ENCODE measurements around the gene PCNX2.

DNA sequence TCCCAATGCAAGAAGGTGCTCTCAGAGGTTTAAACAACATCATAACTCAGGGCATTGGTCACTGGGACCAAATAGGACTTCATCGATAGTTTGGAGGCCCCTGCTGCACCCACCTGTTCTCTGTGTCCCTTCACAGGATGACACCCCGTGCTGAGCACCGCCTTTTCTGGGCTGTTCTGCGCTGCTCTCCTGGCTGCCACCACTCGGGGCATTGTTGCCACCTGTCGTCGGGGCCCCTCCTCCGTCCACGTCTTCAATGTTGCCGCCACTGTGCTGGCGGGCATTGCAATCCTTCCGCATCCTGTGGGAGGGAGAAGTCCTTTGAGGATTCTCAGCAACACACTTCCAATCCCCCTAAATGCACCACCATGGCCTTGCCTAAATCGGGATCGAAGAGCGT, 297.4 kb downstream of the PCNX2 start:
- TF ChIP-seq CTCF (IDR thresholded peaks at IDR 0.05) = no peak
- TF ChIP-seq EZH2 (IDR thresholded peaks at IDR 0.05; ENCODE audit: borderline replicate concordance, insufficient read depth, low read depth, low read length, poor library complexity, severe bottlenecking) = no peak

All from B cell (primary cell).